GM12892 (cell line): Measurements from ENCODE around the gene E2F1.

Source experiments
- POLR2A ChIP-seq: IDR thresholded peaks from 2 replicates; pipeline ENCODE4 v1.6.1; 2011; ENCODE audit warnings: low read depth, low read length, control low read depth
- POLR2AphosphoS5 ChIP-seq: IDR thresholded peaks from 2 replicates; pipeline ENCODE4 v1.6.1; 2011; ENCODE audit warnings: low read depth, low read length, control low read depth
- TAF1 ChIP-seq: IDR thresholded peaks from 2 replicates; pipeline ENCODE4 v1.6.1; 2011; ENCODE audit warnings: low read depth, mild to moderate bottlenecking, control low read depth, low read length, borderline replicate concordance

DNA sequence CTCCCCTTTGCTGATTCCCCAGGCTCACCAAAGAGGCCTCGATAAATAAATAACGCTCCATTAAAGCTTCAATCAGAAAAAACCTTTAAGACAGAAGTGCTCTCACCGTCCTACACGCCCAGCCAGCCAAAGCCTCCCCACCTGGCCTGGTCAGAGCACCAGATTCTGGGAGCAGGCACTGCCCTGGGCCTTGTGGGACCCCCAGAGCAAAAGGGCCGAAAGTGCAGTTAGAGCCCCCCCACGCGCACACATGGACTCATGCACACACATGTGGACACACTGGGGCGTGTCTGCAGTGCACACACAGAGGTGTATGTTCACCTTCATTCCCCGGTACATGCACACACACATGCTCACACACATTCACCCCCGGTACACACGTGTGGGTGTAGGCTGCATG is 10.1 kb downstream of the E2F1 start:
- TF ChIP-seq POLR2AphosphoS5, result no peak; the same call in 1 of the 2 replicates
- no peak for TF ChIP-seq POLR2A
- no peak for TF ChIP-seq TAF1
